GM18867 (cell line): Measurements from ENCODE around the gene XPC.
"Not testable (repeated sequence)": the region's sequence is repeated elsewhere in the genome, so short reads cannot be mapped to it uniquely, and the experiment has no call there.

Experiments used
- ATAC-seq: cut with Tn5 transposase; IDR thresholded peaks from one replicate; pipeline ENCODE4 v1.9.1; 2021; ENCODE audit warnings: mild to moderate bottlenecking, moderate library complexity; ENCODE audit not compliant: unreplicated experiment

XPC gene

DNA sequence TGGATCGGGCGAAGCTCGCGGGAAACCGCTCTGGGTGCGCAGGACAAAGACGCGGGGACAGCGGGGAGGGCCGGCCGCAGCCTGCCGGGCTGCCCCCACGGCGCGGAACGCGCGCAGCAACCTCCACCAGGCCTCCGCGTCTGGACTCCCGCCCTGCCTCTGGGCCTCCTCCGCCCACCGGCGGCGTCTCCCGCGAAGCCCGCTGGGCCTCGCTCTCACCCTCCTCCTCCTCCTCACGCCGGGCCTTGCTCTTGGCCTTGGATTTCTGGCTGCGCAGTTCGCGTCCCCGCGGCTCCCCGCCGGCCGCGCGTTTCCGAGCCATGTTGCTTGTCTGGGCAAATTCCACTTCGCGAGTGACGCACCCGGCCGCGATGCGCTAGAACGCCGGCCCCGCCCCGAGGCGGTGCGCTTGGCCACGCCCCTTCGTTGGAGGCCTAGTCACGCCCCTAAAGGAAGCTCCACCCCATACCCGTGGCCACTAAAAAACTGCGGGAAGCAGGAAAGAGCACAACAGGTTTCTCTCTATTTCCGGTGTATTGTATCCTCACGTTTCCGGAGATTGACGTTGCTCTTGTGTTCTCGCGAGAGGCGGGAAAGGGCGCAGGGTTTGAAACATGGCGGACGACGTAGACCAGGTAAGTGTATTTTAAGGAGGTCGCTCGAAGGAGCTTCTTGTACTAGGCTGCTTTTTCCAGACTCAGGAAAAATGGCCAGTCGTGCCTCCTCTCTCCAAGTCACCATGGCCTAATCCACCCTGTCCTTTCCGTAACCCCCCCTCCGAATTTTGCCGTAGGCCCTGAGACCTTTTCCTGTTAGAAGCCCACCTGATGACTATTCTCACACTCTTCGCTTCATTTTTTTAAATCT is at the start of gene XPC, which contains the start of gene LSM3:
Gene XPC (minus strand): TSS at position 355 of the 867 bp plus-strand sequence. CDS start 33 bp downstream, at position 322.
Gene LSM3 (plus strand): TSS at position 571 of the 867 bp plus-strand sequence. CDS start 44 bp downstream, at position 615.
- ATAC-seq = peak; percentile 92

DNA sequence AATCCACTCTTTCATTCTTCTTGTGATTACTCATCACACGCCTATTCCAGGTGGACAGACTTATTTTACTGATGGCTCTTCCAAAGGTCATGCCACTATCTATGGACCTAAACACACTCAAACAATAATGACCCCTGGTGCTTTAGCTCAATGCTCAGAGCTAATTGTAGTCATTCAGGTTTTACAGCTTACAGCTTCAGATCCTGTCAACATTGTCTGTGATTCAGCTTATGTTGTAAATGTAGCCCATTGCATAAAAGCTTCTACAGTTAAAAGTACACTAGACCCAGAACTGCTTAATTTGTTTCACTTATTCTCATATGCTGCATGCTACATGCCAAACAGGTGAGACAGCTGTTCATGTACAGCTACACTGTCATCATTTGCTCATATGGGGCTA is 49.5 kb upstream of the XPC start:
- no peak for ATAC-seq

DNA sequence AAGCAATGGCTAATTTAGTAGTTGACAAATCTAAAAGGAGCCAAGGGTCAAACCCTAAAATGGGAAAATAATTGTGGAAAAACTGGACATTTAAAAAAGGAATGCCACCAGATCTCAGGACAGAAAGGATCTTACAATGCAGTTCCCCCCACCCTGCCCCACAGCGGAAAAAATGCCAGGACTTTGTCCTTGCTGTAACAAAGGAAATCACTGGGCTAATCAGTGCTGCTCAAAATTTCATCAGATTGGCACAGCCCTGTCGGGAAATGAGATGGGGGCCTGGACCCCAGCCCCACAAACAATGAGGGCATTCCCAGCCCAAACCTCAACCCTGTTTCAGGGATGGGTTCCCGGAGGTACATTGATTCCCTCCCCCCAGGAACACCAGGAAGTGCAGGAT is 48.0 kb upstream of the XPC start:
- ATAC-seq = not testable (repeated sequence)

GRCh38 chr3:14225421-14225820 is 47.0 kb upstream of the XPC start:
- no peak for ATAC-seq

DNA sequence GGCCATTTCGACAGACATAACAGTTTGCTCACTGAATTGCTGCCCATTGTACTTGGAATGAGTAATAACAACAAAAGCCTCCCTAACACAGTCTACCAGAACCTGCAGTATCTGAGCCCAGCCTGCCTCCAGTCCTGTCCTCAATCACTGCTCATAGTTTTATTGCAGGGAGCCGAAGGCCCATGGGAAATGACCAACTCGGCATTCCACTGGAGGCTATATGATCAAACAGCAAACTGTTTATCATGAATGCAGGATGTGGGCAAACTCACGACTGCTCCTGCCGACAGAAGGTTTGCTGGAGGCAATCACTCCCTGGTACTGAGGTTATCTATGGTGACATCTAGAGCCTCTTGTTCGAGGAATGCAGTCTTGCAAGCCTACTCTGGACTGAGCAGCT is 46.5 kb upstream of the XPC start:
- ATAC-seq = no peak

GRCh38 chr3:14223595-14223994 is 45.2 kb upstream of the XPC start:
- no peak for ATAC-seq

DNA sequence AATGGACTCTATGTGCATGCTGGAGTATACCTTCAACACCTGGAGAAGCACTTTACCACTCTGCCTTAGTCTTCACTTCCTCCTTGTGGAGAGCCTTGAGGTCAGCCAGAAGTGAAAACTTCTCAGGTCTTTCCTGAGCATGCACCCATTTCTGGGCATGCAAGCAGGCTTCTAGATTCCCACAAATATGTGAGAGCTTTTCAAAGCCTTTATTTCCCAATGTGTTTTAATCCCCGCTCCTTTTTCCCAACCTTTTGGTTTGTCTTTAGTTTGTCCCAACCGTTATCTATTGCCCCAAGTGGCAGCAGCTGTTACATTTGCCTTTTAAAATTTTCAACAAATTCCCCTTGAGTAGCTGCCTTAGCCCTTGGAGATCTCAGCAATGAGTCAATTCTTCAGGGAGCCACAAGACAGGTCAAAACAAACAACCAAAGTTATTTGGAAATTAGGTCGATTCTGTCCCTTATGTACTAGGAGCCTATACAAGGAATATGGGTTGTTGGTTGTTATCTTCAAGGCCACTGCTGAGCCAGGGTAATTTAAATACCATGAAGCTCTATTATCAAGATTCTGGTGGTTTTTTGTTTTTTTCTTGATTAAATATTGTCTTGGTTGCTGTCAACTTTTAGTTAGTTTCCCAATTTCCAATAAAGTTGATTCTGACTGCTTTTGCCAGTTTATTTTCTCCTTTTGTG is 44.6 kb upstream of the XPC start:
- no peak for ATAC-seq

- no peak for ATAC-seq
These were observed 44.1 kb upstream of the XPC start for GRCh38 chr3:14222457-14222856.

DNA sequence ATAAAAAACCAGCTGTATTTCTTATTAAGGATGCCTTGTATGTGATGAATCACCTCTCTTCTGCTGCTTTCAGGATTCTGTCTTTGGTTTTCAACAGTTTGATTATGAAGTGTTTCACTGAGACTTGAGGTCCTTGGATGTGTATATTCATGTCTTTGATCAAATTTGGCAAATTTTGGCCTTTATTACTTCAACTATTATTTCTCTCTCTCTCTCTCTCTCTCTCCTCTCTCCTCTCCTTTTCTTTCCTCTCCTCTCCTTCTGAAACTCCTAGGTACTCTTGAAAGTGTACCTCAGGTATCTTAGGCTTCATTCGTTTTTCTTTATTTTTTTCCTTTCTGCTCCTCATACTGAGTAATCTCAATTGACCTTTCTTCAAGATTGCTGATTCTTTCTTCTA is 43.5 kb upstream of the XPC start:
- ATAC-seq = no peak

DNA sequence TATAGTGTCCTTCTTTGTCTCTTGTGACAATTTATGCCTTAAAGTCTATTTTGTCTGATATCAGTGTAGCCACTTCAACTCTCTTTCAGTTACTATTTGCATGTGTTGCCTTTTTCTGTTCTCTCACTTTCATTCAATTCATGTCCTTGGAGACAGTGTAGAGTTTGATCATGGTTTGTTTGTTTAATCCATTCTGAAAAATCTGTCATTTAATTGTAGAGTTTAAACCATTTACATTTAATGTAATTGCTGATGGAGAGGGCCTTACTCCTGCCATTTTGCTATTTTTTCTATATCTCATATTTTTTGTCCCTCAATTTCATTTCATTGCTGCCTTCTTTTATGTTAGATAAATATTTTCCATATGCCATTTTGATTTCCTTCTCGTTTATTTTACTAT is 42.5 kb upstream of the XPC start:
- no peak for ATAC-seq

DNA sequence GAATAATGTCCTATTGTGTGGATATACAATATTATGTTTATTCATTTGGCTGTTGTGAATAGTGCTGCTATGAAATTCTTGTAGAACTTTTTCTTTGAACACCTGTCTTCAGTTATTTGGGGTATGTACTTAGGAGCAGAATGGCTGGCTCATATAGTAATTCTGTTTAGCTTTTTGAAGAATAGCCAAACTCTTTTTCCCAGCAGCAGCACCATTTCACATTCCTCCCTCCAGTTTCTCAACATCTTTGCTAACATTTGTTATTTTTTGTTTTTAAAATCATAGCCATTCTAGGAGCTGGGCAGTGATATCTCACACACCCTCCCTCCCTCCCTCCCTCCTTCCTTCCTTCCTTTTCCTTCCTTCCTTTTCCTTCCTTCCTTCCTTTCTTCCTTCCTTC is 40.0 kb upstream of the XPC start:
- no peak for ATAC-seq

- peak; percentile 63 for ATAC-seq
These were observed 38.1 kb upstream of the XPC start for GRCh38 chr3:14216257-14217048.

GRCh38 chr3:14214764-14215163 is 36.4 kb upstream of the XPC start:
- ATAC-seq = no peak

- ATAC-seq = no peak
These were observed 34.8 kb upstream of the XPC start for GRCh38 chr3:14213066-14213774.

- ATAC-seq = no peak
These were observed 33.6 kb upstream of the XPC start for GRCh38 chr3:14212032-14212431.

- ATAC-seq = no peak
These were observed 33.2 kb upstream of the XPC start for GRCh38 chr3:14211621-14212020.

DNA sequence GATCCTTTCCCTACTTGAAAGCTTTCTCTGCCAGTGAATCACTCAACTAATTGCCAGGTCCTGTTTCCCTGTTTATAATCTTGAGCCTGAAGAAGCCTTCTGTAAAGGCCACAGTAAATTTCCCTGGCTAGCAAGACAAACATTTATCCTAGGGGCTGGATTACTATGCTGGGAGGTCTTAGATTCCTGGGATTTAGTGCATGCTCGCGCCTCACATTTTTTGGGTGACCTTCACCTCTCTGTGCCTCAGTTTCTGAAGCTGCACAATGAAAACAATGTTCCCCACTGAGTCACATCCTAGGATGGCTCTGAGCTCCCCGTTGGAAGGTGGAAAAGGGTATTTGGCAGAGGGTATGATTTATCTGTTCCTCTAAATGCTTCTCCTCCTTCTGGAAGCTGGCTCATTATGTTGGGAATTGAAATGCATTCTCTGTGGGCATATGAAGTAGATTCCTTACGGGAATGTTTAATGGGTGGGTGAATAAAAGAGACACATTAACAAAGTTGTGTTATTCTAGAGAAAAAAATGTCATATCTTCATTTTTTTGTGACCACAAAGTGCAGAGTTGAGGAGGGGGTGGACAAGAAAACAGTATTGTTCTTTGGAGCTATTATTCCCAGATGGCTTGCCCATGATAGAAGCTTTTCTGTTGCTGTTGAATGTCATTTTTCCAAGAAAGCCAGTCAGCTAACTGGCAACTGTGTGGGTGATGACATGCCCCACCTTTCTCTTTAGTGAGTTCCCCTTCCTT is 32.6 kb upstream of the XPC start:
- ATAC-seq = no peak

- ATAC-seq = no peak
These were observed 31.9 kb upstream of the XPC start for GRCh38 chr3:14210290-14210688.

- no peak for ATAC-seq
These were observed 31.3 kb upstream of the XPC start for GRCh38 chr3:14209581-14210289.
